ENCODE measurements around the gene METTL9. TPM values are rescaled to one million over a fixed set of nuclear protein-coding genes. Genes with fewer than 3 reads are reported as not detected.
"Not testable (repeated sequence)": the region's sequence is repeated elsewhere in the genome, so short reads cannot be mapped to it uniquely, and the experiment has no call there.

METTL9 gene
- total RNA-seq, 1 donor from 2014 or later = 58.8 TPM

GRCh38 chr16:21602785-21603184, 3.4 kb downstream of the METTL9 start:
- Mint-ChIP-seq H3K27ac (no peak overlapping the region), H3K27me3 (ENCODE audit: insufficient read depth) (no peaks in the 10 kb centered on the region)

GRCh38 chr16:21603928-21604327, 4.6 kb downstream of the METTL9 start:
- Mint-ChIP-seq H3K27me3 (ENCODE audit: insufficient read depth) (no peaks in the 10 kb centered on the region), H3K4me1 (ENCODE audit: low read depth) (peaks cover 60% of the 10 kb centered on the region), H3K27ac (no peak overlapping the region), H3K36me3 (ENCODE audit: low read depth) (peaks cover 4% of the 10 kb centered on the region), H3K9me3 (no peaks in the 10 kb centered on the region), H3K4me3 (no peak overlapping the region)
- no peak for DNase-seq (ENCODE audit: low spot score)
- intact Hi-C loops (cut with micrococcal nuclease) = no loop called here

More at GRCh38 chr16:21602785-21603184, 3.4 kb downstream of the METTL9 start:
- intact Hi-C loops (cut with micrococcal nuclease) = no loop called here
- no peak for DNase-seq (ENCODE audit: low spot score)
- Mint-ChIP-seq H3K9me3 (no peaks in the 10 kb centered on the region), H3K36me3 (ENCODE audit: low read depth) (peaks cover 6% of the 10 kb centered on the region), H3K4me1 (ENCODE audit: low read depth) (peaks cover 57% of the 10 kb centered on the region), H3K4me3 (no peak overlapping the region)

- H3K27ac Mint-ChIP-seq; H3K36me3 Mint-ChIP-seq (ENCODE audit: low read depth); DNase-seq (ENCODE audit: low spot score); H3K4me3 Mint-ChIP-seq; intact Hi-C loops (cut with micrococcal nuclease); H3K27me3 Mint-ChIP-seq (ENCODE audit: insufficient read depth); H3K9me3 Mint-ChIP-seq: not testable (repeated sequence)
- H3K4me1 Mint-ChIP-seq (ENCODE audit: low read depth) = peaks cover 61% of the 10 kb centered on the region
Measured at GRCh38 chr16:21605848-21606247, 6.5 kb downstream of the METTL9 start.

- Mint-ChIP-seq H3K36me3 (ENCODE audit: low read depth) (peaks cover 2% of the 10 kb centered on the region), H3K4me3 (peak overlapping the region; percentile 33), H3K9me3 (no peaks in the 10 kb centered on the region), H3K27ac (no peak overlapping the region), H3K27me3 (ENCODE audit: insufficient read depth) (no peaks in the 10 kb centered on the region), H3K4me1 (ENCODE audit: low read depth) (peaks cover 50% of the 10 kb centered on the region)
- peak; percentile 17 for DNase-seq (ENCODE audit: low spot score)
- intact Hi-C loops (cut with micrococcal nuclease) = loop anchor here (2.0 kb wide), 1 partner anchor 18 kb away; no protein-coding TSS in a partner anchor
Measured at GRCh38 chr16:21608639-21609328, 9.4 kb downstream of the METTL9 start.

DNA sequence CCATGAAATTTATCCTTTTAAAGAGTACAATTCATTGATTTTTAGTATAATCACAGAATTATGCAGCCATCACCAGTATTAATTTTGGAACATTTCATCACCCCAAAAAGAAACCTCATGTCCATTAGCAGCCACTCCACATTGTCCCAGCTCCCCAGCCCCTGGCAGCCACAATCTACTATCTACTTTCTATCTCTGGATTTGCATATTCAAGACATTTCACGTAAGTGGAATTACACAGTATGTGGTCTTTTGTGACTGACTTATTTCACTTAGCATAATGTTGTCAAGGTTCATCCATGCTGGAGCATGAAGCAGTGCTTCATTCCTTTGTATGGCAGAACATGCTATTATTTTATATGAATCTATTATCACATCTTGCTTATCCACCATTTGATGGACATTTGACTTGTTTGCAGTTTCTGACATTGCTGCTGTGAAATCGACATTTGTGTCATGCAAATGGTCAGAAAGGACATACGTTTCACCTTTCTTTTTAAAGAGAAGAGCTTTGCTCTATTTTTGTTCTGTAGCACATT, 10.7 kb downstream of the METTL9 start:
- Mint-ChIP-seq H3K4me3 (no peak overlapping the region), H3K36me3 (ENCODE audit: low read depth) (peaks cover 6% of the 10 kb centered on the region)
- intact Hi-C loops (cut with micrococcal nuclease) = no loop called here

DNA sequence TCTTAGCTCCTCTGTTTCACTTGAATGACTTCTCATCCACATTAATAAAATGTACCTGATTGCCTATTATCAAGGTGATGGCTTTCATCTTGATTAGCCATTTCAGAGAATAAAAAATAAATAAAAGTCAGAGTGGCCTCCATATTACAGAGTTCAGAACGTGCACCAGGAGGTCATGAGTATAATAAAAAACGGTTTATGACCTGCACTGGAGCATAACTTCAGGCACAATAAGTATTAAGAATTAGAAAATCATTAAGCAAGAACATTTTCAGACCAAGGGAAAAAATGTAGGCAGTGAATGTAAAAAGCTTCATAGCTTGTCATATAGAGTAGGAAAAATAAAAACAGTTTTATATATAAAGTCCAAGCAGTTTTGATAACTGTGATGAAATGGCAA, 11.4 kb downstream of the METTL9 start:
- Mint-ChIP-seq H3K9me3 (no peaks in the 10 kb centered on the region), H3K4me1 (ENCODE audit: low read depth) (peaks cover 43% of the 10 kb centered on the region), H3K36me3 (ENCODE audit: low read depth) (peaks cover 6% of the 10 kb centered on the region), H3K27me3 (ENCODE audit: insufficient read depth) (no peaks in the 10 kb centered on the region), H3K27ac (no peak overlapping the region), H3K4me3 (no peak overlapping the region)
- DNase-seq (ENCODE audit: low spot score) = no peak
- intact Hi-C loops (cut with micrococcal nuclease) = no loop called here

More for the DNA sequence above, 10.7 kb downstream of the METTL9 start:
- Mint-ChIP-seq H3K27ac (no peak overlapping the region), H3K27me3 (ENCODE audit: insufficient read depth) (no peaks in the 10 kb centered on the region), H3K4me1 (ENCODE audit: low read depth) (peaks cover 39% of the 10 kb centered on the region), H3K9me3 (no peaks in the 10 kb centered on the region)
- DNase-seq (ENCODE audit: low spot score) = no peak

DNA sequence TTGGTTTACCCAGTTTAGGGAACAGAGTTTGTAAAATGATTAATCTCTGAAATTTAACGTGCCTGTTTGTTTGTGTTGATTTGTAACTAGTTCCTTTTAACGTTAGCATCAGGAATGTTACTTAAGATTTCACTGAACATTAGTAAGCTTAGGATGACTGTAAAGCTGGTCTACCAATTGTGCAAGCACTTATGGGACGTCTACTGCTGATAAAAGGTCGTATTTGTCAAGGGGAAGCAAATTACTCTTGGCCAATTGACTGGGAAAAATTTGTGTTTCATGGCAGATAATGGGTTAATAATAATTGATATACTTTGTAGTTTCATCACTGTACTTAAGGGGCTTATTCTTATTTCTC, 11.8 kb downstream of the METTL9 start:
- no peak overlapping the region for H3K4me3 Mint-ChIP-seq
- H3K36me3 Mint-ChIP-seq (ENCODE audit: low read depth) = peaks cover 6% of the 10 kb centered on the region
- intact Hi-C loops (cut with micrococcal nuclease) = no loop called here
- no peak for DNase-seq (ENCODE audit: low spot score)
- H3K9me3 Mint-ChIP-seq = no peaks in the 10 kb centered on the region
- H3K27me3 Mint-ChIP-seq (ENCODE audit: insufficient read depth) = no peaks in the 10 kb centered on the region
- no peak overlapping the region for H3K27ac Mint-ChIP-seq
- H3K4me1 Mint-ChIP-seq (ENCODE audit: low read depth) = peaks cover 47% of the 10 kb centered on the region

DNA sequence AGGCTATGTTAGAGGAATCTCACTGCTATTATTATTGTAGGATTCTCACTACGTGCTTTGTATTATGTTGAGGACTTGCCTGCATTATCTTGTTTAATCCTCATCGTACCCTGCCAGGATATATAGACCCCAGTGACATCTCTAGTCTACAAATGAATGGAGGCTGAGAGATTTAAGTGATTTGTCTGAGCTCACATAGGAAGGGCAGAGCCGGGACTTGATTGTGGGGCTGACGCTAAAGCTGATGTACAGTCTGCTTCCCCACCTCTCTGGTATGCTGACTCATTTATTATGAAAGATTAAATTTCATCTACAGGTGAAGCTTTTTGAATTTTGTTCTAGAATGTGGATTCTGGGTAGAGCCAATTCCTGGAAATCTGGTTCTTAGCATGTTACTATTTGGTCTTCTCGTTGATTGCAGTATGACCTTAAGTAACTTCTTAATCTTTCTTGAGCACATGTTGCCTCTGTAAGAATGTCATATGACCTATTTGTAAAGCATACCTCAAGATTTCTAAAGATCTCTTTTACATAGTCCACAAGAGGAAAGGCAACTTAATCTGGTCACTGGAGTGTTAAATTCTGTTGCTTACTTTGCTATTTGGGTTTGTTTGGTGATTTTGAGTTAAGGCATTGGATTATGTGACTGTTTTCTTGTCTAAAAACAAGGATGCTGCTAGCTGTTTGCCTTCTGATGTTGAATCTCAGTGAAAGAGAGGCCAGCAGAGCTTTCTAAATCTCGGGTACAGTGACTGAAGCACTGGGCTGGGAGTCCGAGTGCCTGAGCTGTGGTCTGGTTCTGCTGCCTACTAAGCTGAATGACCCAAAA, 12.4 kb downstream of the METTL9 start:
- Mint-ChIP-seq H3K36me3 (ENCODE audit: low read depth) (peaks cover 10% of the 10 kb centered on the region), H3K9me3 (no peaks in the 10 kb centered on the region), H3K4me3 (no peak overlapping the region), H3K27ac (no peak overlapping the region), H3K27me3 (ENCODE audit: insufficient read depth) (no peaks in the 10 kb centered on the region), H3K4me1 (ENCODE audit: low read depth) (peaks cover 53% of the 10 kb centered on the region)
- DNase-seq (ENCODE audit: low spot score) = no peak
- intact Hi-C loops (cut with micrococcal nuclease) = no loop called here

DNA sequence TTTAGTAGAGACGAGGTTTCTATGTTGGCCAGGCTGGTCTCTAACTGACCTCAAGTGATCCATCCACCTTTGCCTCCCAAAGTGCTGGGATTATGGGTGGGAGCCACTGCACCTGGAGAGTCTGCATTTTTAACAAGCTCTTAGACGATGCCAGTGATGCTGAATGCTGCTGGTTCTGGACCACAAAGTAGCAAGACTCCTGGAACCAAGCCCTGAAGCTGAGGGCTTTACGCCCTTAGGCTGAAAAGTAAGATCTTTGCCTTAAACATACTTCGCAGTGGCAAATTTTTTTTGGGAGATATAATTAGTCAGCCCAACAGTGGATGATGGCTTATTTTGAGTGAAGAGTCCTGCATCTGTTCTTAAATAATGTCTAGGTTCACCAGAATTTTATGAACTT, 14.0 kb downstream of the METTL9 start:
- no peak overlapping the region for H3K4me3 Mint-ChIP-seq

GRCh38 chr16:21613781-21614180, 14.4 kb downstream of the METTL9 start:
- no peak overlapping the region for H3K27ac Mint-ChIP-seq
- H3K4me1 Mint-ChIP-seq (ENCODE audit: low read depth) = peaks cover 39% of the 10 kb centered on the region
- no peaks in the 10 kb centered on the region for H3K27me3 Mint-ChIP-seq (ENCODE audit: insufficient read depth)
- no peaks in the 10 kb centered on the region for H3K9me3 Mint-ChIP-seq
- intact Hi-C loops (cut with micrococcal nuclease) = no loop called here
- peaks cover 16% of the 10 kb centered on the region for H3K36me3 Mint-ChIP-seq (ENCODE audit: low read depth)
- DNase-seq (ENCODE audit: low spot score) = no peak
- H3K4me3 Mint-ChIP-seq = no peak overlapping the region

More for the DNA sequence above, 14.0 kb downstream of the METTL9 start:
- intact Hi-C loops (cut with micrococcal nuclease) = no loop called here
- DNase-seq (ENCODE audit: low spot score) = no peak
- peaks cover 16% of the 10 kb centered on the region for H3K36me3 Mint-ChIP-seq (ENCODE audit: low read depth)
- H3K27ac Mint-ChIP-seq = no peak overlapping the region
- no peaks in the 10 kb centered on the region for H3K27me3 Mint-ChIP-seq (ENCODE audit: insufficient read depth)
- peaks cover 43% of the 10 kb centered on the region for H3K4me1 Mint-ChIP-seq (ENCODE audit: low read depth)
- no peaks in the 10 kb centered on the region for H3K9me3 Mint-ChIP-seq

DNA sequence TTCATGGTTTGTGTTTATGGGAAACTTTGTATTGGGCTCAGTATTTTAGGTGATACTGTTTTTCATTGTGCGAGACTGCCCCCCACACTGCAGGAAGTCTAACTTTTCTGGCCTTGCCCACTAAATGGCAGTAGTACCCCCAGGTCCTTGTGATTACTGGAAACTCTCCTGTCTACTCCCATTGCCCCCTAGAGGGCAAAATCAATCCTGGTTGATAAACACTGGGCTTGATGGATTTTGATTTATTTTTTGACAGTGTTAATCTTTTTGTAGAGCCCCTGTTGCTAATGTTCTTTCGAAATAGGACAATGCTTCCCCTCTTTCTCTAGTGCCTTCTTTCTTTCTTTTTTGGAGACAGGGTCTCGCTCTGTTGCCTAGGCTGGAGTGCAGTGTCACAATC, 15.5 kb downstream of the METTL9 start:
- DNase-seq (ENCODE audit: low spot score) = no peak
- intact Hi-C loops (cut with micrococcal nuclease) = no loop called here

DNA sequence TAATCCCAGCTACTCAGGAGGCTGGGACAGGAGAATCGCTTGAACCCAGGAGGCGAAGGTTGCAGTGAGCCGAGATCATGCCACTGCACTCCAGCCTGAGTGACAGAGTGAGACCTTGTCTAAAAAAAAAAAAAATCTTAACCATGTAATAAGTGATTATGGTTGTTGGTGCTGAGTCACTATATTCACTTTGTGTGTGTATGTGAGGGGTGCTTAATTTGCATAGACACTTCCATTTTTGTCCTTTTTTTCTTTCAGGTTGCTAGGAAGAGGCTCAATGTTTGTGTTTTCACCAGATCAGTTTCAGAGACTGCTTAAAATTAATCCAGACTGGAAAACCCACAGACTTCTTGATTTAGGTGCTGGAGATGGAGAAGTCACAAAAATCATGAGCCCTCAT, 18.2 kb downstream of the METTL9 start:
- H3K36me3 Mint-ChIP-seq (ENCODE audit: low read depth) = peaks cover 21% of the 10 kb centered on the region
- H3K4me1 Mint-ChIP-seq (ENCODE audit: low read depth) = peaks cover 28% of the 10 kb centered on the region
- H3K27me3 Mint-ChIP-seq (ENCODE audit: insufficient read depth) = no peaks in the 10 kb centered on the region
- no peaks in the 10 kb centered on the region for H3K9me3 Mint-ChIP-seq
- no peak overlapping the region for H3K4me3 Mint-ChIP-seq
- no peak overlapping the region for H3K27ac Mint-ChIP-seq
- DNase-seq (ENCODE audit: low spot score) = no peak
- intact Hi-C loops (cut with micrococcal nuclease) = no loop called here

More for the DNA sequence above, 15.5 kb downstream of the METTL9 start:
- Mint-ChIP-seq H3K9me3 (no peaks in the 10 kb centered on the region), H3K4me1 (ENCODE audit: low read depth) (peaks cover 38% of the 10 kb centered on the region), H3K27ac (no peak overlapping the region), H3K4me3 (no peak overlapping the region), H3K36me3 (ENCODE audit: low read depth) (peaks cover 20% of the 10 kb centered on the region), H3K27me3 (ENCODE audit: insufficient read depth) (no peaks in the 10 kb centered on the region)

DNA sequence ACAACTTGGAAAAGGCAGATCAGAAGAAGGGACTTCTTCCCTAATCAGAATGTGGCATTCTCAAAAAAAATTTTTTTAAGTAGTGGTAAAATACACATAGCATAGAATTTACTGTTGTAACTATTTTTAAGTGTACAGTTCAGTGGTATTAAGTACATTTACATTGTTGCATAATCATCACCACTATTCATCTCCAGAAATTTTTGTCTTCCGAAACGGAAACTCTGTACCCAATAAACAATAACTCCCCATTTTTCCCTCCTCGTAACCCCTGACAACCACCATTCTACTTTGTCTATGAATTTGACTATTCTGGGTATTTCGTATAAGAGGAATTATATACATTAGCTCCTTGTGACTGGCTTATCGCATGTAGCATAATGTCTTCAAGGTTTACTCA, 18.9 kb downstream of the METTL9 start:
- peaks cover 18% of the 10 kb centered on the region for H3K36me3 Mint-ChIP-seq (ENCODE audit: low read depth)
- no peak for DNase-seq (ENCODE audit: low spot score)
- H3K27ac Mint-ChIP-seq = no peak overlapping the region
- H3K4me3 Mint-ChIP-seq = no peak overlapping the region
- H3K9me3 Mint-ChIP-seq = no peaks in the 10 kb centered on the region
- H3K4me1 Mint-ChIP-seq (ENCODE audit: low read depth) = peaks cover 28% of the 10 kb centered on the region
- intact Hi-C loops (cut with micrococcal nuclease) = no loop called here
- H3K27me3 Mint-ChIP-seq (ENCODE audit: insufficient read depth) = no peaks in the 10 kb centered on the region

Measured in activated T-helper 1 cell treated with anti-CD3 and anti-CD28 coated beads, Interleukin-12 subunit alpha, Interleukin-12 subunit beta, Interleukin-2, Interleukin-4 antibody, amounts not matched to agents 30 ng/mL and 10 ng/mL and 1 ng/mL, durations not matched to agents 14 hours and 24 hours and 36 hours (primary cell).